ENCODE measurements around the gene SYT8.

DNA sequence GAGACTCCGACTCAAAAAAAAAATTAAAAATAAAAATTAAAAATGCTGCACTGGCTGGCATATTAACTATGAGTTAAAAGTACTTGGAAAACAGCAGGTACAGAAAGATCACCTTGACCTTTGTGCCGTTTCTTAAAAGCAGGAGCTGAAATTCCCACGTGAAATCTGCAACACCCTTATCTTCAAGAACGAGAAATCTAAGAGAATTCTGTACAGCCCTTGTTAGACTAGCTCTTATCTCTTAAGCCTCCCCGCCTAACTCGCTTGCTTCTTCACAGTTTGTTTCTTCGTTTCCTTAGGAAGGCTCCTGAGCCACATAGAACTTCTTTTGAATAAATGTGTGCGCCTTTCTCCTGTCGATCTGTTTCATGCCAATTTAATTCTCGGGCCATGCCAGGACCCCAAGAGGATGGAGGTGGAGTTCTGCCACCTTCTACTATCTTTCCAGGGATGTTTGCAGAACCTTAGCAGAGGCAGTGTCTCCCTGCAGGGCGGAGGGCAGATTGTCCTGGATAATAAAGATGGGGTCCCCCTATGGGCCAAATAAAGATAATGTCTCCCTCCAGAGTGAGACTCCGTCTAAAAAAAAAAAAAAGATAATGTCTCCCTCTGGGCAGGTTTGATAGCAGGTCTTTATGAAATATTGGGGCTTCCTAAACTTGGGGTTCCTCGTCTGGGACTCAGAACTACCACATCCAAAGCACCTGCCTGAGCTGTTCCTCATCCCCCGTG is 27.4 kb upstream of the SYT8 start:
- TF ChIP-seq CTCF (IDR thresholded peaks at IDR 0.05) (no peak), POLR2A (IDR thresholded peaks at IDR 0.05) (no peak)

All from right lobe of liver (tissue), 4 donors.